Neuron (in vitro differentiated cells): ENCODE results near the gene STBD1.
A peak's percentile ranks its signal among the peaks of the same experiment; 100 is the strongest.
"Not testable (repeated sequence)": the region's sequence is repeated elsewhere in the genome, so short reads cannot be mapped to it uniquely, and the experiment has no call there.

Experiments used
- H2AFZ ChIP-seq: one replicate; pipeline ENCODE4 v1.6.1; 2013; ENCODE audit warnings: low read depth, mild to moderate bottlenecking, inconsistent platforms, low read length, moderate library complexity
- H3K27me3 ChIP-seq: one replicate; pipeline ENCODE4 v1.6.1; 2013; ENCODE audit warnings: low read length; ENCODE audit not compliant: insufficient read depth
- H3K36me3 ChIP-seq: one replicate; pipeline ENCODE4 v1.6.1; 2013; ENCODE audit warnings: low read length; ENCODE audit not compliant: insufficient read depth
- H3K4me1 ChIP-seq: one replicate; pipeline ENCODE4 v1.6.1; 2013; ENCODE audit warnings: low read length; ENCODE audit not compliant: insufficient read depth
- H3K4me3 ChIP-seq: 2 replicates; pipeline ENCODE4 v1.5.1; 2013; ENCODE audit warnings: mild to moderate bottlenecking, low read length, moderate library complexity
- H3K9me3 ChIP-seq: one replicate; pipeline ENCODE4 v1.6.1; 2013; ENCODE audit warnings: low read length

STBD1 gene

GRCh38 chr4:76275486-76276124 is 30.9 kb upstream of the STBD1 start:
- peaks cover 8% of the 10 kb centered on the region for H3K4me1 ChIP-seq
- H3K36me3 ChIP-seq: no peaks in the 10 kb centered on the region

GRCh38 chr4:76276813-76277212 is 29.7 kb upstream of the STBD1 start:
- H3K27me3 ChIP-seq: no peaks in the 10 kb centered on the region
- H3K4me3 ChIP-seq: no peak overlapping the region
- peaks cover 11% of the 10 kb centered on the region for H3K4me1 ChIP-seq
- H2AFZ ChIP-seq: no peak overlapping the region
- no peaks in the 10 kb centered on the region for H3K36me3 ChIP-seq
- H3K9me3 ChIP-seq: no peaks in the 10 kb centered on the region

More at GRCh38 chr4:76275486-76276124, 30.9 kb upstream of the STBD1 start:
- Histone ChIP-seq H3K4me3 (no peak overlapping the region), H3K9me3 (no peaks in the 10 kb centered on the region), H2AFZ (no peak overlapping the region), H3K27me3 (no peaks in the 10 kb centered on the region)

DNA sequence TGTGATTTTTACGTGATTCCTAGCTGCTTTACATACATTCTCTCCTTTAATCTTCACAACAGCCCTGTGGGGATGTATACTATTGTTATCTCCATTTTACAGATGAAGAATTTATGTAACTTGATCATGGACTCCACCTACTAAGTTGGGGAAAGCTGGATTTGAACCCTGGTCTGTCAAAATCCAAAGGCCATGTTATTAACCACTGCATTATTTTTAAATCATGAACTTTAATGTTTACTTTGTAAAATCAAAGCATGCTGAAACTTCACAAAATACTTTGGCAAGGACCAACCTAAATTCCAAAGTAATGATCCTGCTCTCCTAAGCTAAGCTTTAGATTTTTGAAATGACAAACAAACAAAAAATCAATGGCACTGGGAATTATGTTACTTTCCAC is 28.9 kb upstream of the STBD1 start:
- Histone ChIP-seq H3K36me3 (no peaks in the 10 kb centered on the region), H3K4me1 (peaks cover 11% of the 10 kb centered on the region), H3K4me3 (no peak overlapping the region), H2AFZ (no peak overlapping the region), H3K27me3 (no peaks in the 10 kb centered on the region), H3K9me3 (no peaks in the 10 kb centered on the region)

DNA sequence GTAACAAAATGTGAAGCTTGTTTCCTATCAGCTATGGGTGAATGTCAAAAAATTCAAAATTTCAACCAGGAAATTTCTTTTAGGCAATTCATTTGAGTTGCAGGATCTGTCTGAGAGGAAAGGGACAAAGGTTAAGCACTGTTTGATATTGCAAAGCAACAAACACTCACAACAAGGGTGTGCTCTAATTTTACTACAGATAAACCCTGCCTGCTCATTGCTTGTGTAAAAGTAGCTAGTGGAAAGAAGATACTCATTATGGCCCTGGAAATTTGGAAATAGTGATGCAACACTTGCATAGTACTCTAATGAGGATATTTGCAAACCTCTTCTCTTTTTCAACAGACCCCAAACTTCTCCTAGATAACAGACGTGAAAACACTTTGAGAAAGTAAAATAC is 27.9 kb upstream of the STBD1 start:
- H3K4me3 ChIP-seq: no peak overlapping the region
- H3K36me3 ChIP-seq: no peaks in the 10 kb centered on the region
- H2AFZ ChIP-seq: no peak overlapping the region
- H3K27me3 ChIP-seq: no peaks in the 10 kb centered on the region
- H3K4me1 ChIP-seq: peaks cover 11% of the 10 kb centered on the region
- no peaks in the 10 kb centered on the region for H3K9me3 ChIP-seq

DNA sequence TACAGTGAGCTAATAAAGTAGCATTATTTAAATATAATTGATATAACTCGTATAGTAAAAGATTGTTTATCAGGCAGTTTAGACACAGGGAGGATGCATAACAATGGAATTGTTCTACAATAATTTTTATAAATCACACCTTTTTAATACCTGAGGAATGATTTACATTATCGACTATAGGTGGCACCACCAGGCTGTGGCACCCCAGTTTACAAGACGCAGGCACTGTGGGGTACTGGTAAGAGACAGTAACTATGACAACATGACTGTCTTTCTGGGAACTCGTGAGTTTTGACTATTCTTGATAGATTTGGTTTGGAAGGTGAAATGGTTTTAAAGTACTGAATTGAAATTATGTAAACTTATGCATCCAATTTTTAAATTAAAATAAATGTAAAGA is 27.1 kb upstream of the STBD1 start:
- no peaks in the 10 kb centered on the region for H3K27me3 ChIP-seq
- peaks cover 11% of the 10 kb centered on the region for H3K4me1 ChIP-seq
- no peaks in the 10 kb centered on the region for H3K36me3 ChIP-seq
- H3K4me3 ChIP-seq: no peak overlapping the region
- no peaks in the 10 kb centered on the region for H3K9me3 ChIP-seq
- H2AFZ ChIP-seq: no peak overlapping the region

DNA sequence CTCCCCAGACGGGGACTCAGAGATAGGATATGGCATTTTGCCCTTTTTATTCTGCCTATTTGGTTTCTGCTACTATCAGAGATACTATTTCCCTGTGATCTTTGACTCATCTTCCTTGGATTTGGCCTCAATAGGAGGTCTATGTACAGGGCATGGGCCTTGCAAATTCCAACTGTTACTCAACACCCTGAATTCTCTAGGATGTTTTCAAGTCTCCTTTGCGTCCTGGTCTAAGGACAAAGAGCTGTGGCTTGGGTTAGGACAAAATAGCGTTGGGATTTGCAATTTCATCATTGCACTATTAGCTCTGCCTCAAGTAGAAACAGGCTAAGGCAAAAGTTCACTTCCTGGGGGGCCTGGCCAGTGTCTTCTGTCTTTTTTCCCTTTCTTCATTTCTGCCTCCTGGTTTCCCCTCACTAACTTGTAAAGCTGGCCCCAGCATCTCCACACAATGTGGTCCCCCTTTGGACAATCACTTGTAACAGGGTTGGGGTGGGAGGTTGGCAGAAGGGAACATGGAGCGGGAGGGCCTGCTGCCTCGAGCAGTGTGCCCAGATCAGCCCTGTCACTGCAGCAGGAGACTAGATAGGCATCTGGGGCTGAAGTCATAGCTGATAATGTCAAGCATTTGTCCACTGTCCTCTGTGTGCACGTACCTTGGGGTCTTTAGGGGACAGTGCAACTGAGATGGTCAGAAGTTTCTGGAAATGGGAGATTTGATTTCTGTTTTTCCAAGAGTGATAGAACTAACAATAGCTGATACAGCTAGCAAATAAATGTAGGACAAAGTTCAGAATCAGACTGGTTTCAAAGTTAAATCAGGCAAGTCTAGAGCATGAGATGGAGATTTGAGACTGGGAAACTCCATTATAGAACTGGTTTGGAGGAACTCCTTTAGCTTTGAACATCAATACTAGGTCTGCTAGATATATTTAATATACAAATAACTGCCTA is 25.8 kb upstream of the STBD1 start:
- Histone ChIP-seq H3K27me3 (no peaks in the 10 kb centered on the region), H2AFZ (peak overlapping the region; percentile 10), H3K36me3 (no peaks in the 10 kb centered on the region), H3K9me3 (no peaks in the 10 kb centered on the region), H3K4me1 (peaks cover 11% of the 10 kb centered on the region), H3K4me3 (no peak overlapping the region)

GRCh38 chr4:76281594-76281993 is 24.9 kb upstream of the STBD1 start:
- not testable (repeated sequence) for H3K9me3 ChIP-seq, H3K27me3 ChIP-seq, H3K4me3 ChIP-seq, H2AFZ ChIP-seq, H3K36me3 ChIP-seq
- peaks cover 11% of the 10 kb centered on the region for H3K4me1 ChIP-seq

GRCh38 chr4:76282941-76283689 is 23.4 kb upstream of the STBD1 start:
- H3K4me1 ChIP-seq: peaks cover 11% of the 10 kb centered on the region
- H3K4me3 ChIP-seq: no peak overlapping the region
- no peaks in the 10 kb centered on the region for H3K27me3 ChIP-seq
- no peaks in the 10 kb centered on the region for H3K9me3 ChIP-seq
- no peaks in the 10 kb centered on the region for H3K36me3 ChIP-seq
- H2AFZ ChIP-seq: no peak overlapping the region

DNA sequence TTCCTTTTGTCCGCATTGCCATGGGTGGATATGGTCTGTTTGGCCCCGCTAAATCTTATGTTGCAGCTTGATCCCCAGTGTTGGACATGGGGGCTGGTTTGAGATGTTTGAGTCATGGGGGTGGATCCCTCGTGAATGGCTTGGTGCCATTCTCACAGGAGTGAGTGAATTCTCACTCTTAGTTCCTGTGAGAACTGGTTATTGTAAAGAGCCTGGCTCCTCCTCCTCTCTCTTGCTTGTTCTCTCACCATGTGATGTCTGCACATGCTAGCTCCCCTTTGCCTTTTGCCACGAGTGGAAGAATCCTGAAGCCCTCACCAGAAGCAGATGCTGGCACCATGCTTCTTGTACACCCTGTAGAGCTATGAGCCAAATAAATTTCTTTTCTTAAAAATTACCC is 22.6 kb upstream of the STBD1 start:
- Histone ChIP-seq H2AFZ (no peak overlapping the region), H3K4me3 (no peak overlapping the region), H3K9me3 (no peaks in the 10 kb centered on the region), H3K36me3 (no peaks in the 10 kb centered on the region), H3K27me3 (no peaks in the 10 kb centered on the region), H3K4me1 (peaks cover 11% of the 10 kb centered on the region)

DNA sequence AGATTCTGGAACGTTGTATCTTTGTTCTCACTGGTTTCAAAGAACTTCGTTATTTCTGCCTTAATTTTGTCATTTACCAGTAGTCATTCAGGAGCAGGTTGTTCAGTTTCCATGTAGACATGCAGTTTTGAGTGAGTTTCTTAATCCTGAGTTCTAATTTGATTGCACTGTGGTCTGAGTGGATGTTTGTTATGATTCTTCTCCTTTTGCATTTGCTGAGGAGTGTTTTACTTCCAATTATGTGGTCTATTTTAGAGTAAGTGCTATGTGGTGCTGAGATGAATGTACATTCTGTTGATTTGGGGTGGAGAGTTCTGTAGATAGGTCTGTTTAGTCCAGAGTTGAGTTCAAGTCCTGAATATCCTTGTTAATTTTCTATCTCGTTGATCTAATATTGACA is 18.7 kb upstream of the STBD1 start:
- H3K9me3 ChIP-seq, H3K4me1 ChIP-seq, H3K4me3 ChIP-seq, H3K27me3 ChIP-seq, H3K36me3 ChIP-seq, H2AFZ ChIP-seq: not testable (repeated sequence)

GRCh38 chr4:76292730-76293129 is 13.8 kb upstream of the STBD1 start:
- Histone ChIP-seq H3K36me3 (no peaks in the 10 kb centered on the region), H3K9me3 (peaks cover 6% of the 10 kb centered on the region), H3K4me3 (no peak overlapping the region), H3K4me1 (no peaks in the 10 kb centered on the region), H2AFZ (no peak overlapping the region), H3K27me3 (no peaks in the 10 kb centered on the region)

GRCh38 chr4:76293772-76294171 is 12.8 kb upstream of the STBD1 start:
- Histone ChIP-seq H3K36me3 (no peaks in the 10 kb centered on the region), H3K4me3 (no peak overlapping the region), H3K9me3 (peaks cover 8% of the 10 kb centered on the region), H2AFZ (no peak overlapping the region), H3K4me1 (no peaks in the 10 kb centered on the region), H3K27me3 (no peaks in the 10 kb centered on the region)

DNA sequence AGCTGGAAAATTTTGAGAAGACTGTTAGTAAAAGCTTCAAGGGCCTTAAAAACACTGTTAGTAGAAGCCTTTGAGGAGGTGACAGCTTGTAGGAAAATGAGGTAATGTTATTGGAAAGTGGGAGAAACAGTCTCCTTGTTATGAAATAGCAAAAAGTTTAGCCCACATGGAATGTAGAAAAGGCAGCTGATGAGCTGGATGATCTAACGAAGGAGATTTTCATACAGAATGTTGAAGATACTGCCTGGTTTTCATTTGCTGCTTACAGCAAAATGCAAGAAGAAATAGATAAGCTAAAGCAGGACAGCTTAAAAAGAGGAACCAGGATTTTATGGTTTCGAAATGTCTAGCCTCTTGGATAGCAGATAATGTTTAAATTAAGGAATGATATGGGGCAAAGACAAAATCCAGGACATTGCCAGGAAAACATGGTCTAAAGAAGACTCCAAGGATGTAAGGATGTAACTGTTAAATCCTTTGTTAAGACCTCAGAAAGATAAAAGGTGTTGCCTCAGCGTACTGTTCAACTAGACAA is 10.2 kb upstream of the STBD1 start:
- Histone ChIP-seq H3K27me3 (no peaks in the 10 kb centered on the region), H3K9me3 (peaks cover 5% of the 10 kb centered on the region), H3K36me3 (no peaks in the 10 kb centered on the region), H3K4me1 (no peaks in the 10 kb centered on the region), H2AFZ (no peak overlapping the region), H3K4me3 (no peak overlapping the region)
